Measurements from ENCODE around the gene WDR93.
"Not testable (repeated sequence)": the region's sequence is repeated elsewhere in the genome, so short reads cannot be mapped to it uniquely, and the experiment has no call there.

The WDR93 gene

GRCh38 chr15:89781891-89782618, 91.4 kb downstream of the WDR93 start:
- Histone ChIP-seq H3K27ac (ENCODE audit: low read depth, low read length) (no peak overlapping the region), H3K4me2 (ENCODE audit: low read length) (no peak overlapping the region), H3K9me3 (ENCODE audit: control insufficient read depth, insufficient read depth, low read length) (no peaks in the 10 kb centered on the region), H3K79me2 (ENCODE audit: control insufficient read depth, low read length) (no peaks in the 10 kb centered on the region), H3K9me2 (replicated peaks; ENCODE audit: control insufficient read depth, low read length) (no peaks in the 10 kb centered on the region), H3K36me3 (ENCODE audit: control insufficient read depth, low read length) (no peaks in the 10 kb centered on the region), H4K20me1 (ENCODE audit: control insufficient read depth, insufficient read depth, low read depth, low read length) (no peaks in the 10 kb centered on the region), H3K4me3 (ENCODE audit: low read length) (no peak overlapping the region), H3K27me3 (ENCODE audit: control insufficient read depth, low read length) (no peaks in the 10 kb centered on the region; the same call in none of the 2 replicates), H3K4me1 (ENCODE audit: control insufficient read depth, low read length) (no peaks in the 10 kb centered on the region), H3F3A (ENCODE audit: control insufficient read depth, insufficient read depth) (no peaks in the 10 kb centered on the region)
- TF ChIP-seq, protein P1, sequence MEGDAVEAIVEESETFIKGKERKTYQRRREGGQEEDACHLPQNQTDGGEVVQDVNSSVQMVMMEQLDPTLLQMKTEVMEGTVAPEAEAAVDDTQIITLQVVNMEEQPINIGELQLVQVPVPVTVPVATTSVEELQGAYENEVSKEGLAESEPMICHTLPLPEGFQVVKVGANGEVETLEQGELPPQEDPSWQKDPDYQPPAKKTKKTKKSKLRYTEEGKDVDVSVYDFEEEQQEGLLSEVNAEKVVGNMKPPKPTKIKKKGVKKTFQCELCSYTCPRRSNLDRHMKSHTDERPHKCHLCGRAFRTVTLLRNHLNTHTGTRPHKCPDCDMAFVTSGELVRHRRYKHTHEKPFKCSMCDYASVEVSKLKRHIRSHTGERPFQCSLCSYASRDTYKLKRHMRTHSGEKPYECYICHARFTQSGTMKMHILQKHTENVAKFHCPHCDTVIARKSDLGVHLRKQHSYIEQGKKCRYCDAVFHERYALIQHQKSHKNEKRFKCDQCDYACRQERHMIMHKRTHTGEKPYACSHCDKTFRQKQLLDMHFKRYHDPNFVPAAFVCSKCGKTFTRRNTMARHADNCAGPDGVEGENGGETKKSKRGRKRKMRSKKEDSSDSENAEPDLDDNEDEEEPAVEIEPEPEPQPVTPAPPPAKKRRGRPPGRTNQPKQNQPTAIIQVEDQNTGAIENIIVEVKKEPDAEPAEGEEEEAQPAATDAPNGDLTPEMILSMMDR (IDR thresholded peaks at IDR 0.05; ENCODE audit: low read depth, low read length, poor library complexity, severe bottlenecking) = no peak
- no peak for TF ChIP-seq EZH2phosphoT487 (IDR thresholded peaks at IDR 0.05; ENCODE audit: borderline replicate concordance, low read length)

GRCh38 chr15:89782619-89782950, 92.0 kb downstream of the WDR93 start:
- H3K4me1 ChIP-seq (ENCODE audit: control insufficient read depth, low read length); H3K4me3 ChIP-seq (ENCODE audit: low read length); H3K36me3 ChIP-seq (ENCODE audit: control insufficient read depth, low read length); H3K79me2 ChIP-seq (ENCODE audit: control insufficient read depth, low read length); H3K9me3 ChIP-seq (ENCODE audit: control insufficient read depth, insufficient read depth, low read length); H3F3A ChIP-seq (ENCODE audit: control insufficient read depth, insufficient read depth); H3K4me2 ChIP-seq (ENCODE audit: low read length); H4K20me1 ChIP-seq (ENCODE audit: control insufficient read depth, insufficient read depth, low read depth, low read length); H3K9me2 ChIP-seq (replicated peaks; ENCODE audit: control insufficient read depth, low read length); H3K27ac ChIP-seq (ENCODE audit: low read depth, low read length); H3K27me3 ChIP-seq (ENCODE audit: control insufficient read depth, low read length): not testable (repeated sequence)

DNA sequence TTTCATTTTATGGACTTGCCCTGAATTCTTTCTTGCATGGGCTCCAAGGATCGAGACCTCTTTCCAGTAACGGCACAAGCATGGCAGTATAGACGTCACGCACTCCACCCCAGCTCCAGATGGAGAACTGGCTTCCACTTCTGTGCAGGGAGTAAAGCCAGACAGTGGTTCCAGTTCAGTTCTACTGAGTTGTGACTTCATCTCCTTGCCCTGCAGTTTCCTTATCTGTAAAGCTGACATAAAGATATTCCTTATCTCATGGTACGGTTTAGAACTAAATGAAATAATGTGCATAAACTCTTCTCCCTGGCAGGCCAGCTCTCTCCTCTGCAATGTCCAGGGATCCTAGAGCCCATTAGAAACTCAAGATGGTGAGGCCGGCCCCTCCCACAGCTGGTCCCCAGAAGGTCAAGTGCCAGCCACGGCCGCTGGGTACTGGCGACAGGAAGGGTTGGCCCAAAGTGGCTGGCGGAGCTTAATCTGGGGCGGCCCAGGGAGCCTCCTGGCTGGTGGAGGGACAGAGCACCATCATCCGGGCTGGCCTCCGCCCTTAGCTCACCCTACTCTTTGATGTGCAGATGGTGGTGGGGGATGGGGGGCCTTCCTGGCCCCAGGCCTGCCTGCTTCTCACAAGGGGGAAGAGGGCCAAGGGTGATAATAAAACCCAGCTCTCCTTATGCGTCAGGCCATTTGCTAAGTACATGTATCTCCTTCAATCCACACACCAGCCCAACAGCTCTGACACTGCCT, 92.7 kb downstream of the WDR93 start:
- no peak overlapping the region for H3K4me3 ChIP-seq (ENCODE audit: low read length)
- H3K27ac ChIP-seq (ENCODE audit: low read depth, low read length) = no peak overlapping the region
- no peaks in the 10 kb centered on the region for H3K36me3 ChIP-seq (ENCODE audit: control insufficient read depth, low read length)
- no peak for TF ChIP-seq EZH2phosphoT487 (IDR thresholded peaks at IDR 0.05; ENCODE audit: borderline replicate concordance, low read length)
- TF ChIP-seq, protein P1 (IDR thresholded peaks at IDR 0.05; ENCODE audit: low read depth, low read length, poor library complexity, severe bottlenecking) = no peak
- H3K4me2 ChIP-seq (ENCODE audit: low read length) = no peak overlapping the region
- H3K27me3 ChIP-seq (ENCODE audit: control insufficient read depth, low read length) = no peaks in the 10 kb centered on the region; the same call in none of the 2 replicates
- no peaks in the 10 kb centered on the region for H3K9me3 ChIP-seq (ENCODE audit: control insufficient read depth, insufficient read depth, low read length)
- no peaks in the 10 kb centered on the region for H3F3A ChIP-seq (ENCODE audit: control insufficient read depth, insufficient read depth)
- H4K20me1 ChIP-seq (ENCODE audit: control insufficient read depth, insufficient read depth, low read depth, low read length) = no peaks in the 10 kb centered on the region
- no peaks in the 10 kb centered on the region for H3K9me2 ChIP-seq (replicated peaks; ENCODE audit: control insufficient read depth, low read length)
- H3K79me2 ChIP-seq (ENCODE audit: control insufficient read depth, low read length) = no peaks in the 10 kb centered on the region
- no peaks in the 10 kb centered on the region for H3K4me1 ChIP-seq (ENCODE audit: control insufficient read depth, low read length)
